AG04449 (cell line): ENCODE results near the gene COX7A2L.
A peak's percentile ranks its signal among the peaks of the same experiment; 100 is the strongest.
"Not testable (repeated sequence)": the region's sequence is repeated elsewhere in the genome, so short reads cannot be mapped to it uniquely, and the experiment has no call there.

Source experiments
- CTCF ChIA-PET: fragments of 350-600 bp; formaldehyde crosslinking; extraction: SDS; loops from one replicate; lab custom pipeline; 2021; ENCODE audit warnings: antibody characterized with exemption; lab: Yijun Ruan, JAX
- POLR2A ChIA-PET: fragments of 400-600, 350-600 bp; formaldehyde crosslinking; extraction: SDS; loops from one replicate; lab custom pipeline; 2020; ENCODE audit warnings: antibody characterized with exemption, inconsistent platforms; lab: Yijun Ruan, JAX
- DNase-seq: peaks from one replicate; pipeline ENCODE4 v3.0.0-alpha.2; 2010; ENCODE audit warnings: low read depth, low spot score
- H3K4me3 ChIP-seq: 2 replicates; pipeline ENCODE4 v1.5.1; 2011; ENCODE audit warnings: low read depth, mild to moderate bottlenecking, control low read depth, low read length
- TF ChIP-seq, protein P1 (sequence below): IDR thresholded peaks from one replicate; pipeline ENCODE4 v1.5.1; 2011; ENCODE audit warnings: mild to moderate bottlenecking, moderate library complexity, low read length, control low read depth, inconsistent platforms; ENCODE audit not compliant: insufficient read depth; ENCODE audit errors: missing control alignments

The COX7A2L gene, protein sequence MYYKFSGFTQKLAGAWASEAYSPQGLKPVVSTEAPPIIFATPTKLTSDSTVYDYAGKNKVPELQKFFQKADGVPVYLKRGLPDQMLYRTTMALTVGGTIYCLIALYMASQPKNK

DNA sequence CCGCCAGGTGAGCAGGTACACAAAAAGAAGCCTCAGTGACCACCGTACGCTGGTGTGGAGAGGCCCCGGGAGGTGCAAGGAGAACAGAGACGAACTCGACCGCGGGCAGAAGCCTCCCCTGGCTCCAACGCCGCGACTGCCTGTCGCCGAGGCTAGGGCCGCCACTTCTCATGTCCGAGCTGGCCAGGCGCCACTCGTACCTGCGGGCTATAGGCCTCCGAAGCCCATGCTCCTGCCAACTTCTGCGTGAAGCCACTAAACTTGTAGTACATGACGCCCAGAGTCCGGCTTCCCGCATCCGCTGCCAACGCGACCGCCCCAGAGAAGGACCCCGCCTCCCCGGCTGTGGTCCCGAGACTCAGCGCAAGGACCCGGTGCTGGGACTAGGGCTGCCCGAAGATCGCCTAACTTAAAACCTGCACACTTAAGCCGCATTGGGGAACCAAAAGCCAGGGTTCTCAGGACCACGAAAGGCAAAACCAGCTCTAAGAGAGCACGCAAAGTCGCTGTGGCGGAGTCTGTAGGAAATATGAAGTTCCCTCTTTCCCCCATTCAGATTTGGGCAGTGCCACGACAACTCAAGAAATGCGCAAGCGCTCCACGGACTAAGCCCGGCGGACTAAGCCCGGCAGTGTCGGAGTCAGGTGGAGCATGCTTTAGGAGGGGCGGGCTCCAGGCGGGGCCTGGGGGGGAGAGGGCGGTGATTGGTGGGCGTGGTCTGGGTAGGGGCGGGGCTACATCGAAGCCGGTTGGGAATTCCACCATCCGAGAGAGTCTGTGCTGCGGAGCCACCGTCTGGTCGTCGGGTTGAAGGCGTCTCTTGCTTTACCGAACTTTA, at the start of gene COX7A2L:
COX7A2L (minus strand) TSS at position 328 of the 838 bp plus-strand sequence; CDS start at position 272, 56 bp downstream.
- POLR2A ChIA-PET = no interaction called here
- DNase-seq = peak; percentile 82

DNA sequence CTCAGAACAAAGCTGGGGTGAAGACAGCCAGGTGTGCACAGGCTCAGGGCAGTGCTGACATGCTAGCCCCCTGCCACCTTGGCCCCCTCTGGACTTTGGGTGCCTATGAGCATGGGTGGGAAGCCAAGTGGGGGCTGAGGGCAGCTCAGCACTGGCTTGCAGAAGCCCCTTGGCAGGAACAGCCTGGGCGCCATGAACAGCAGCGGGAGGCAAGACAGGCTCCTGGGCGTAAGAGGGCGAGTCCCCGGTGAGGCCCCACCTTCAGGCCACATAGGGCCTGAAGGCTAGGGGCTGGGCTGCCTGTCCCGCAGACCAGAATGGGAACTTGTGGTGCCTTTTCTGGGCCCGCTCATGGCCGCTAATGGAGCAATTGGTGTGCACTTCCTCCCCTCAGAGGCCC, 47.0 kb upstream of the COX7A2L start:
- no peak for DNase-seq
- H3K4me3 ChIP-seq = no peak overlapping the region
- TF ChIP-seq, protein P1, sequence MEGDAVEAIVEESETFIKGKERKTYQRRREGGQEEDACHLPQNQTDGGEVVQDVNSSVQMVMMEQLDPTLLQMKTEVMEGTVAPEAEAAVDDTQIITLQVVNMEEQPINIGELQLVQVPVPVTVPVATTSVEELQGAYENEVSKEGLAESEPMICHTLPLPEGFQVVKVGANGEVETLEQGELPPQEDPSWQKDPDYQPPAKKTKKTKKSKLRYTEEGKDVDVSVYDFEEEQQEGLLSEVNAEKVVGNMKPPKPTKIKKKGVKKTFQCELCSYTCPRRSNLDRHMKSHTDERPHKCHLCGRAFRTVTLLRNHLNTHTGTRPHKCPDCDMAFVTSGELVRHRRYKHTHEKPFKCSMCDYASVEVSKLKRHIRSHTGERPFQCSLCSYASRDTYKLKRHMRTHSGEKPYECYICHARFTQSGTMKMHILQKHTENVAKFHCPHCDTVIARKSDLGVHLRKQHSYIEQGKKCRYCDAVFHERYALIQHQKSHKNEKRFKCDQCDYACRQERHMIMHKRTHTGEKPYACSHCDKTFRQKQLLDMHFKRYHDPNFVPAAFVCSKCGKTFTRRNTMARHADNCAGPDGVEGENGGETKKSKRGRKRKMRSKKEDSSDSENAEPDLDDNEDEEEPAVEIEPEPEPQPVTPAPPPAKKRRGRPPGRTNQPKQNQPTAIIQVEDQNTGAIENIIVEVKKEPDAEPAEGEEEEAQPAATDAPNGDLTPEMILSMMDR = no peak
- CTCF ChIA-PET = interaction anchor here (1.0 kb wide), 1 partner anchor 24 kb away, joined by 4 read pairs; no protein-coding TSS in a partner anchor
- POLR2A ChIA-PET = no interaction called here

More for the DNA sequence above, at the start of gene COX7A2L:
- TF ChIP-seq, protein P1 = peak; percentile 40
- peak within 1 kb of the TSS; percentile 100 for H3K4me3 ChIP-seq
- CTCF ChIA-PET = interaction anchor here (1.4 to 4.6 kb wide), 4 partner anchors 11 to 274 kb away, joined by 4 to 32 read pairs (median 12); no protein-coding TSS in a partner anchor

- TF ChIP-seq, protein P1 = no peak
- ChIA-PET CTCF (no interaction called here), POLR2A (no interaction called here)
- H3K4me3 ChIP-seq = no peak overlapping the region
- DNase-seq = no peak
These were observed 46.5 kb upstream of the COX7A2L start for GRCh38 chr2:42407476-42407875.

GRCh38 chr2:42404676-42405075, 43.7 kb upstream of the COX7A2L start:
- DNase-seq = no peak
- TF ChIP-seq, protein P1 = no peak
- ChIA-PET POLR2A (no interaction called here), CTCF (no interaction called here)
- no peak overlapping the region for H3K4me3 ChIP-seq

DNA sequence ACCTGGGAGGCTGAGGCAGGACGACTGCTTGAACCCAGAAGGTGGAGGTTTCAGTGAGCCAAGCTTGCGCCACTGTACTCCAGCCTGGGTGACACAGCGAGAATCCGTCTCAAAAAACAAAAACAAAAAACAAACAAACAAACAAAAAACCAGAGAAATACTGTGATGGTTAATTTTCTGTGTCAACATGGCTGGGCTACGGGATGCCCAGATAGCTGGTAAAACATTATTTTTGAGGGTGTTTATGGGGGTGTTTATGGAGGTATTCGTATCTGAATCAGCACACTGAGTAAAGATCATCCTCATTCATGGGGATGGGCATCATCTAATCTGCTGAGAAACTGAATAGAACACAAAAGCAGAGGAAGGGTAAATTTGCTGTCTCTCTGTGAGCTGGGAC, 40.8 kb upstream of the COX7A2L start:
- DNase-seq = no peak
- POLR2A ChIA-PET = no interaction called here
- CTCF ChIA-PET = no interaction called here
- no peak overlapping the region for H3K4me3 ChIP-seq
- TF ChIP-seq, protein P1 = no peak

DNA sequence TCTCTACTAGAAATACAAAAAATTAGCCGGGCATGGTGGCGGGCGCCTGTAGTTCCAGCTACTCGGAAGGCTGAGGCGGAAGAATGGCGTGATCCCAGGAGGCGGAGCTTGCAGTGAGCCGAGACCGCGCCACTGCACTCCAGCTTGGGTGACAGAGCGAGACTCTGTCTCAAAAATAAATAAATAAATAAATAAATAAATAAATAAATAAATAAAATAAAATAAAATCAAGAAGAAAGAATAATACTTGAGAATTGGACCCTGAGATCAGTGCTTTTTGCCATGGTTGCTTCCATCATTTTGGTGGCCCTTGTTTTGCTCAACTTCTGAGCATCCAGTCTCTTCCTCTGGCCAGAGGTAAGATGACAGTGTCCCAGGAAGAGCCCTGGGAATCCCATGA, 37.0 kb upstream of the COX7A2L start:
- H3K4me3 ChIP-seq, DNase-seq, POLR2A ChIA-PET, CTCF ChIA-PET: not testable (repeated sequence)

DNA sequence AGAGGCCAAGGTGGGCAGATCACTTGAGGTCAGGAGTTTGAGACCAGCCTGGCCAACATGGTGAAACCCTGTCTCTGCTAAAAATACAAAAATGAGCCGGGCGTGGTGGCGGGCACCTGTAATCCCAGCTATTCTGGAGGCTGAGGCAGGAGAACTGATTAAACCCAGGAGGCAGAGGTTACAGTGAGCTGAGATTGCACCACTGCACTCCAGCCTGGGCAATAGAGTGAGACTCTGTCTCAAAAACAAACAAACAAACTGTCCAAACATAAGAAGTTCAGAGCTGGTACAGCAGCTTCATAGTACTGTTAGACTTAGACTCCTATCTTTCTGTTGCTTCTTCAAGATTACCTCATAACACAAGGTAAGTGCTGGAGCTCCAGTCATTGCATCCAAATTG, 32.3 kb upstream of the COX7A2L start:
- DNase-seq, H3K4me3 ChIP-seq, CTCF ChIA-PET, POLR2A ChIA-PET: not testable (repeated sequence)
